ENCODE measurements around the gene BRIP1. TPM values are rescaled to one million over a fixed set of nuclear protein-coding genes. Genes with fewer than 3 reads are reported as not detected.

The BRIP1 gene

GRCh38 chr17:61635913-61636432 lies 227.4 kb downstream of the BRIP1 start:
- Histone ChIP-seq H3K4me3 (ENCODE audit: low read length) (no peak overlapping the region), H3K4me2 (ENCODE audit: low read length) (no peak overlapping the region), H3K9me3 (replicated peaks; ENCODE audit: low read length) (no peaks in the 10 kb centered on the region), H3K36me3 (ENCODE audit: insufficient read depth, low read length) (no peaks in the 10 kb centered on the region), H3K9ac (ENCODE audit: low read depth, low read length) (no peak overlapping the region), H3K27me3 (ENCODE audit: control insufficient read depth, insufficient read depth, low read length) (no peaks in the 10 kb centered on the region), H3K4me1 (ENCODE audit: control insufficient read depth, insufficient read depth, low read length) (no peaks in the 10 kb centered on the region)

GRCh38 chr17:61634942-61635538 lies 228.3 kb downstream of the BRIP1 start:
- H3K9me3 ChIP-seq (replicated peaks; ENCODE audit: low read length): no peaks in the 10 kb centered on the region
- H3K4me2 ChIP-seq (ENCODE audit: low read length): no peak overlapping the region
- H3K36me3 ChIP-seq (ENCODE audit: insufficient read depth, low read length): no peaks in the 10 kb centered on the region
- H3K4me1 ChIP-seq (ENCODE audit: control insufficient read depth, insufficient read depth, low read length): no peaks in the 10 kb centered on the region
- no peaks in the 10 kb centered on the region for H3K27me3 ChIP-seq (ENCODE audit: control insufficient read depth, insufficient read depth, low read length)
- H3K4me3 ChIP-seq (ENCODE audit: low read length): no peak overlapping the region
- H3K9ac ChIP-seq (ENCODE audit: low read depth, low read length): no peak overlapping the region

DNA sequence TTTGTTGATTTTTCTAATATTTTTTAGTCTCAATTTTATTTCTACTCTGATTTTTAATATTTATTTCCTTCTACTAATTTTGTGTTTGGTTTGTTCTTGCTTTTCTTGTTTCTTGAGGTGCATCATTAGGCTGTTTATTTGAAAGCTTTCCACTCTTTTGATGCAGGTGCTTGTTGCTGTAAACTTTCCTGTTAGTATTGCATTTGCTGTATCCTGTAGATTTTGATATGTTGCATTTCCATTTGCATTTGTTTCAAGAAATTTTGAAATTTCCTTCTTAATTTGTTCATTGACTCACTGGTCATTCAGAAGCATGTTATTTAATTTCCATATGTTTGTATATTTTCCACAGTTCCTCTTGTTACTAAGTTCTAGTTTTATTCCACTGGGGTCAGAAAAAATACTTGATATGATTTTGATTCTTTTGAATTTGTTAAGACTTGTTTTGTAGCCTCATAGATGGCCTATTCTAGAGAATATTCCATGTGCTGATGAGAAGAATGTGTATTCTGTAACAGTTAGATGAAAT lies 229.3 kb downstream of the BRIP1 start:
- no peaks in the 10 kb centered on the region for H3K9me3 ChIP-seq (replicated peaks; ENCODE audit: low read length)
- H3K4me3 ChIP-seq (ENCODE audit: low read length): no peak overlapping the region
- H3K4me1 ChIP-seq (ENCODE audit: control insufficient read depth, insufficient read depth, low read length): no peaks in the 10 kb centered on the region
- no peaks in the 10 kb centered on the region for H3K36me3 ChIP-seq (ENCODE audit: insufficient read depth, low read length)
- no peaks in the 10 kb centered on the region for H3K27me3 ChIP-seq (ENCODE audit: control insufficient read depth, insufficient read depth, low read length)
- no peak overlapping the region for H3K4me2 ChIP-seq (ENCODE audit: low read length)
- H3K9ac ChIP-seq (ENCODE audit: low read depth, low read length): no peak overlapping the region

DNA sequence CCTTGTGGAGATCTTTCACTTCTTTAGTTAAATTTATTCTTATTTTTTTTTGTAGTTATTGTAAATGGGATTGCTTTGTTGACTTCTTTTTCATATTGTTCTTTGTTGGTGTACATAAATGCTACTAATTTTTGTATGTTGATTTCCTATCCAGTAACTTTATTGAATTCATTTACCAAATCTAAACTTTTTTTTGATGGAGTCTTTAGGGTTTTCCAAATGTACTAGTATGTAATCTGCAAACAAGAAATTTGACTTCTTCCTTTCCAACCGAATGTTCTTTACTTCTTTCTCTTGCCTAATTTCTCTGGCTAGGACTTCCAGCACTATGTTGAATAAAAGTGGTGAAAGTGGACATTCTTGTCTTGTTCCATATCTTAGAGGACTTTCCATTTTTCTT lies 230.5 kb downstream of the BRIP1 start:
- no peaks in the 10 kb centered on the region for H3K4me1 ChIP-seq (ENCODE audit: control insufficient read depth, insufficient read depth, low read length)
- H3K9me3 ChIP-seq (replicated peaks; ENCODE audit: low read length): no peaks in the 10 kb centered on the region
- H3K27me3 ChIP-seq (ENCODE audit: control insufficient read depth, insufficient read depth, low read length): no peaks in the 10 kb centered on the region
- H3K36me3 ChIP-seq (ENCODE audit: insufficient read depth, low read length): no peaks in the 10 kb centered on the region
- H3K9ac ChIP-seq (ENCODE audit: low read depth, low read length): no peak overlapping the region
- no peak overlapping the region for H3K4me3 ChIP-seq (ENCODE audit: low read length)
- H3K4me2 ChIP-seq (ENCODE audit: low read length): no peak overlapping the region

DNA sequence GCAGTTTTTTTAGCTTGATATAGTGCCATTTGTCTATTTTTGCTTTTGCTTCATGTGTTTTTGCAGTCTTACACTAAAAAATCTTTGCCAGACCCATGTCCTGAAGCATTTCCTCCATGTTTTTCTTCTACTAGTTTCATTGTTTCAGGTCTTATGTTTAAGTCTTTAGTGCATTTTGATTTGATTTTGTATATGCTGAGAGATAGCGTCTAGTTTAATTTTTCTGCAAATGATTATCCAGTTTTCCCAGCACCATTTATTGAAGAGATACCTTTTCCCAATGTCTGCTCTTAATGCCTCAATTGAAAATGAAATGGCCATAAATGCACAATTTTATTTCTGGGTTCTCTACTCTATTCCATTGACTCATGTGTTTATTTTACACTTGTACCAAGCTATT lies 231.5 kb downstream of the BRIP1 start:
- Histone ChIP-seq H3K9ac (ENCODE audit: low read depth, low read length) (no peak overlapping the region), H3K4me2 (ENCODE audit: low read length) (no peak overlapping the region), H3K4me3 (ENCODE audit: low read length) (no peak overlapping the region), H3K27me3 (ENCODE audit: control insufficient read depth, insufficient read depth, low read length) (no peaks in the 10 kb centered on the region), H3K9me3 (replicated peaks; ENCODE audit: low read length) (no peaks in the 10 kb centered on the region), H3K36me3 (ENCODE audit: insufficient read depth, low read length) (no peaks in the 10 kb centered on the region), H3K4me1 (ENCODE audit: control insufficient read depth, insufficient read depth, low read length) (no peaks in the 10 kb centered on the region)

Small RNA genes within 50 kb of the gene (small RNA-seq; reads per million reads assigned to genes)
- gene RF00019: not detected
